Gastrocnemius medialis (tissue), 4 donors: Measurements from ENCODE around the gene NAGA. TPM values are rescaled to one million over a fixed set of nuclear protein-coding genes. Genes with fewer than 3 reads are reported as not detected.

Experiments used
- ATAC-seq, 2 donors: fragments of 150-250 bp; one replicate each; pipeline ENCODE4 v1.9.1; 2016
- DNase-seq, 2 donors: peaks; one replicate each; pipeline ENCODE4 v3.0.0-alpha.2; 2019
- H3K27ac ChIP-seq, 4 donors: fragments of 200-600 bp; sonication (generic); 1 replicate in 1 of 4; 2 replicates in 3 of 4; pipeline ENCODE4 v1.5.1; 2016 to 2018; ENCODE audit warnings: mild to moderate bottlenecking in 2 of 4, moderate library complexity in 1 of 4
- H3K27me3 ChIP-seq, 3 donors: fragments of 200-600 bp; sonication (generic) in 2 of 3; 1 replicate in 1 of 3; 2 replicates in 2 of 3; pipeline versions ENCODE4 v1.5.1 to v1.6.0; 2016 to 2019; ENCODE audit warnings: mild to moderate bottlenecking in 1 of 3, moderate library complexity in 1 of 3
- H3K36me3 ChIP-seq, 2 donors: fragments of 200-600 bp; sonication (generic) in 1 of 2; one replicate each; pipeline ENCODE4 v1.5.1; 2017 to 2018
- H3K4me1 ChIP-seq, 2 donors: fragments of 200-600 bp; sonication (generic) in 1 of 2; one replicate each; pipeline ENCODE4 v1.5.1; 2016 to 2017; ENCODE audit warnings: mild to moderate bottlenecking in 2 of 2
- H3K4me3 ChIP-seq, 4 donors: fragments of 200-600 bp; sonication (generic) in 3 of 4; 1 replicate in 1 of 4; 2 replicates in 3 of 4; pipeline ENCODE4 v1.5.1; 2016 to 2019; ENCODE audit warnings: mild to moderate bottlenecking in 2 of 4
- H3K9me3 ChIP-seq, 3 donors: fragments of 200-600 bp; sonication (generic) in 2 of 3; 1 replicate in 1 of 3; 2 replicates in 2 of 3; pipeline ENCODE4 v1.5.1; 2016 to 2019
- POLR2A ChIP-seq, 2 donors: fragments of 450-650 bp; IDR thresholded peaks; one replicate each; pipeline ENCODE4 v1.6.1; 2017; ENCODE audit warnings: antibody characterized with exemption in 2 of 2, mild to moderate bottlenecking in 2 of 2, moderate library complexity in 2 of 2
- in situ Hi-C, 4 donors: fragments of 200-750 bp; cut with MboI; loops; one replicate each; pipeline versions ENCODE4 v1.15.0 to v1.8.0; 2017; ENCODE audit warnings: low sequenced_read_pairs in 4 of 4
- intact Hi-C: fragments of 100-400 bp; cut with DNase I; formaldehyde crosslinking; loops from one replicate; pipeline ENCODE4 v1.15.1; 2023; ENCODE audit warnings: low total_unique reads
- total RNA-seq, 4 donors: library from RNA; depleted of rRNA; stranded (reverse); fragments of >200 nt; gene quantifications; one replicate each; pipeline versions ENCODE4 v1.1.0 to v1.2.3, GENCODE V29; 2016
- TF ChIP-seq, protein P1 (sequence below), 5 experiments: fragments of 450-650 bp in 3 of 5; fragments of 200-600 bp in 2 of 5; sonication (generic) in 2 of 5; IDR thresholded peaks in 4 of 5; conservative IDR thresholded peaks in 1 of 5; 1 replicate in 4 of 5; 2 replicates in 1 of 5; pipeline ENCODE4 v1.5.1; 2016 to 2019; ENCODE audit warnings: antibody characterized with exemption in 5 of 5, mild to moderate bottlenecking in 3 of 5, moderate library complexity in 3 of 5

The NAGA gene
- total RNA-seq, 4 donors from 2014 or later: 8.7 to 14.1 (median 11.9) TPM

DNA sequence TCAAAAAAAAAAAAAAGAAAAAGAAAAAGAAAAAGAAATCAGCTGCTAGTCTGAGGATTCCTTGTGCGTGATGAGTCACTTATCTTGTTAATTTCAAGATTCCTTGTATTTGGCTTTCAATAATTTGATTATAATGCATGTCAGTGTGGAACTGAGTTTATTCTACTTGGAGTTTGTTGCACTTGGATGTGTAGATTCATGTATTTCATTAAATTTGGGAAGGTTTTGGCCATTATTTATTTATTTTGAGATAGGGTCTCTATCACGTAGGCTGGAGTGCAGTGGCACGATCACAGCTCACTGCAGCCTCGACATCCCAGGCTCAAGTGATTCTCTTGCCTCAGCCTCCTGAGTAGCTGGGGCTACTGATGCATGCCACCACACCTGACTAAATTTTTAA, 57.2 kb downstream of the NAGA start:
- Histone ChIP-seq H3K27me3 (peaks cover 0 to 16% (median 0%) of the 10 kb centered on the region in 3 donors), H3K4me1 (no peaks in the 10 kb centered on the region), H3K4me3 (no peak overlapping the region), H3K9me3 (peaks cover 0 to 18% (median 3%) of the 10 kb centered on the region in 3 donors), H3K36me3 (no peaks in the 10 kb centered on the region), H3K27ac (no peak overlapping the region)
- no peak for ATAC-seq
- intact Hi-C loops: no loop called here
- in situ Hi-C loops: no loop called here
- no peak for DNase-seq
- TF ChIP-seq, protein P1, sequence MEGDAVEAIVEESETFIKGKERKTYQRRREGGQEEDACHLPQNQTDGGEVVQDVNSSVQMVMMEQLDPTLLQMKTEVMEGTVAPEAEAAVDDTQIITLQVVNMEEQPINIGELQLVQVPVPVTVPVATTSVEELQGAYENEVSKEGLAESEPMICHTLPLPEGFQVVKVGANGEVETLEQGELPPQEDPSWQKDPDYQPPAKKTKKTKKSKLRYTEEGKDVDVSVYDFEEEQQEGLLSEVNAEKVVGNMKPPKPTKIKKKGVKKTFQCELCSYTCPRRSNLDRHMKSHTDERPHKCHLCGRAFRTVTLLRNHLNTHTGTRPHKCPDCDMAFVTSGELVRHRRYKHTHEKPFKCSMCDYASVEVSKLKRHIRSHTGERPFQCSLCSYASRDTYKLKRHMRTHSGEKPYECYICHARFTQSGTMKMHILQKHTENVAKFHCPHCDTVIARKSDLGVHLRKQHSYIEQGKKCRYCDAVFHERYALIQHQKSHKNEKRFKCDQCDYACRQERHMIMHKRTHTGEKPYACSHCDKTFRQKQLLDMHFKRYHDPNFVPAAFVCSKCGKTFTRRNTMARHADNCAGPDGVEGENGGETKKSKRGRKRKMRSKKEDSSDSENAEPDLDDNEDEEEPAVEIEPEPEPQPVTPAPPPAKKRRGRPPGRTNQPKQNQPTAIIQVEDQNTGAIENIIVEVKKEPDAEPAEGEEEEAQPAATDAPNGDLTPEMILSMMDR (IDR thresholded peaks at IDR 0.05 in 4 of 5, conservative IDR thresholded peaks at IDR 0.05 in 1 of 5): no peak
- TF ChIP-seq POLR2A (IDR thresholded peaks at IDR 0.05): no peak

DNA sequence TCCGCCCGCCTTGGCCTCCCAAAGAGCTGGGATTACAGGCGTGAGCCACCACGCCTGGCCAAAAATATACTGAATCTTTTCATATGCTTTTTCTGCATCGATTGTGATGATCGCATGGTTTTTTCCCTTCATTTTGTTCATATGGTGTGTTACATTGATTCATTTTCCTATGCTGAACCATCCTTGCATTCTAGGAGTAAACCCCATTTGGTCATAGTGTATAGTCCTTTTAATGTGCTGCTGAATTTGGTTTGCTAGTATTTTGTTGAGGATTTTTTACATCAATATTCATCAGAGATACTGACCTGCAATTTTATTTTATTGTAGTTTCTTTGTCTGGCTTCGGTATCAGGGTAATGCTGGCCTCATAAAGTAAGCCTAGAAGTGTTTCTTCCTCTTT, 59.8 kb downstream of the NAGA start:
- H3K27me3 ChIP-seq: peaks cover 0 to 8% (median 0%) of the 10 kb centered on the region in 3 donors
- in situ Hi-C loops: no loop called here
- H3K27ac ChIP-seq: no peak overlapping the region
- DNase-seq (no peak), ATAC-seq (no peak)
- H3K4me3 ChIP-seq: no peak overlapping the region
- H3K4me1 ChIP-seq: no peaks in the 10 kb centered on the region
- intact Hi-C loops: no loop called here
- TF ChIP-seq, protein P1 (IDR thresholded peaks at IDR 0.05 in 4 of 5, conservative IDR thresholded peaks at IDR 0.05 in 1 of 5): no peak
- TF ChIP-seq POLR2A (IDR thresholded peaks at IDR 0.05): no peak
- H3K36me3 ChIP-seq: no peaks in the 10 kb centered on the region
- H3K9me3 ChIP-seq: peaks cover 0 to 18% (median 3%) of the 10 kb centered on the region in 3 donors

Other genes starting within 250 kb of the NAGA start
- gene SREBF2, start 237.7 kb downstream of the NAGA start, total RNA-seq: 10 to 100 TPM; 25.1 to 40.9 (median 36.1) TPM
- not detected for gene SHISA8, start 155.7 kb downstream of the NAGA start, total RNA-seq
- not detected for gene TNFRSF13C, start 144.0 kb downstream of the NAGA start, total RNA-seq
- gene CENPM, start 123.7 kb downstream of the NAGA start, total RNA-seq: 1 to 10 TPM in 2 of 4 donors, not detected in 2; 1.5 to 5.1 TPM
- gene SEPTIN3, start 101.4 kb downstream of the NAGA start, total RNA-seq: under 1 TPM in 1 of 4 donors, not detected in 3; 0.18 TPM
- under 1 TPM in 3 of 4 donors, not detected in 1; 0.27 to 0.59 (median 0.31) TPM for gene WBP2NL, start 72.0 kb downstream of the NAGA start, total RNA-seq
- gene PHETA2, start 3.4 kb upstream of the NAGA start, total RNA-seq: 1 to 10 TPM; 1.8 to 3.1 (median 2.1) TPM
- gene SMDT1, start 8.9 kb upstream of the NAGA start, total RNA-seq: 10 to 100 TPM in 1 of 4 donors, 1 to 10 TPM in 3; 7.9 to 14.6 (median 9.8) TPM
- gene NDUFA6, start 20.0 kb upstream of the NAGA start, total RNA-seq: 100 to 1,000 TPM; 117 to 139 (median 125) TPM
- gene CYP2D6, start 60.0 kb upstream of the NAGA start, total RNA-seq: under 1 TPM in 2 of 4 donors, not detected in 2; 0.15 to 0.24 TPM
- 10 to 100 TPM in 3 of 4 donors, 1 to 10 TPM in 1; 9.9 to 14.4 (median 12.4) TPM for gene TCF20, start 199.8 kb upstream of the NAGA start, total RNA-seq